NCI-H1436 treated with DMSO at 0.1 percent for 48 hours (cell line): ENCODE measurements around the gene OSTN.

Experiments used
- DNase-seq: peaks from one replicate; lab custom pipeline; 2025; lab: John Stamatoyannopoulos, UW

Gene OSTN

GRCh38 chr3:191314109-191314728 is 115.2 kb downstream of the OSTN start:
- no peak for DNase-seq
